Measurements from ENCODE around the gene LRWD1.
"Not testable (repeated sequence)": the region's sequence is repeated elsewhere in the genome, so short reads cannot be mapped to it uniquely, and the experiment has no call there.

Gene LRWD1

DNA sequence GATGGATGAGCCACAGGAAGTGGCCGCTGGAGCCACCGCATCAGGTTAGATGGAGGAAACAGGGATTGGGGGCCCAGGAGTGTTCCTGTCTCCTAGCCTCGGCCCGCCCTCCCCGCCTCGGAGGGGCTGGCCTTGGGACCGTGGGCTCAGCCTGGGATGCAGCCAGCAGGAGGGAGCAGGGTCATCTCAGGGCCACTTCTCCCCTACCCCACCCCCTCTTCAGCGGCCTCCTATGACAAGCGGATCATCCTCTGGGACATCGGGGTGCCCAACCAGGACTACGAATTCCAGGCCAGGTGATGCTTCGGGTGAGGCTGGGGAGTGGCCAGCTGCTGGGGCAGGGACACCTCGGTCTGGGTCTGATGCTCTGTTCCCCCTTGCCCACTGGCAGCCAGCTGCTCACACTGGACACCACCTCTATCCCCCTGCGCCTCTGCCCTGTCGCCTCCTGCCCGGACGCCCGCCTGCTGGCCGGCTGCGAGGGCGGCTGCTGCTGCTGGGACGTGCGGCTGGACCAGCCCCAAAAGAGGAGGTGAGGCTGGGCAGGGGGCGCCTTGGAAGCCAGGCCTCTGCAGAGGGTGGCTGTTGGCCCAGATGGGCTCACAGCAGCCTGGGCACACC lies 4.7 kb downstream of the LRWD1 start:
- no peak for DNase-seq

DNA sequence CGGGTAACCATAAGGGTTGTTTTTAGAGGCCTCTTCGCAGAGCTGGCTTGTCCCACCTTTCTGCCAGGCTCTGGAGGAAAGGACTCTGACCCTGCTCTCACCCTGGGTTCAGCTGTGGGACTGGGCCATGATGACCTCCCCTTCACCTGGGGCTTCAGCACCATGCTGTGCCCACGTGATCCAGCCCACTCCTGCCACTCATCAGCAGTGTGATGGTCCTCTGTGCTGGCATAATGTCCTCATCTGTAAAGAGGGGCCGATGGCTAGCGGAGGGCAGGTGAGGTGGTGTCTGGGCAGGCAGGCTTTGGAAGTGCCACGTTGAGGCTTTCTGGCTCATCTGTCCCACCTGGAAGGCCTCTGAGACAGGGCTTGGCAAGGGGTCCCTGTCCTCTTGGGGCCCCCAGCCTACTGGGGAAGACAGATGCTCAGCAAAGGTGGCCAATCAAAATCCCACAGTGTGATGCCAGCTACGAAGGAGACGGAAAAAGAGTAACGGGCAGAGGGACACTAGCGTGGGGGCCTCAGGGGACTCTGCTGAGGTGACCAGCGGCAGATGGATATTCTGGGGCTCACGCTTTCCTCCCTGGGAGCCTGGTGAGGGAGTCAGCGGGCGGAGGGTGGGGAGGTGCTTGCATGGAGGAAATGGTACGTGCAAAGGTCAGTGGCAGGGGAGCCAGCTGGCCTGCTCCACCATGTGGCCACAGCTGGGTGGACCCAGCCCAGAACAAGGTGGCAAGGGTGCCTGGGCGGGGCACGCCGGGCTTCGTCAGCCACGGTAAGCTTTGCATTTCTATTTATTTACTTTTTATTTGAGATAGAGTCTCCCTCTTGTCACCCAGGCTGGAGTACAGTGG lies 5.4 kb downstream of the LRWD1 start:
- DNase-seq: no peak

DNA sequence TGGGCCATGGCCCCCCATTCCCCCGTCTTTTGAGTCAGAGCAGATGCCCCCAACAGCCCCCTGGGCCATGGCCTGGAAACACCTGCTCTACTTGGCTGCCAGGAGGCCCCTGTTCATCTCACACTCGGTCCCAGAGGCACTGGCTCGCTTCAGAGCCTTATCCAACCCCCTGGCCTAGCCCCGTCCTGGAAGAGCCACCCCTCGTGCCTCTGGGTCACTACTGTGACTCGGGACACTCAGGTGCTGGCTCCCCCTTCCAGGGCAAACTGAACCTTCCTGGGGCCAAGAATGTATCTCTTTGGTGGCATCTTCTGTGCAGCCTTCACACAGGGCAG lies 7.0 kb downstream of the LRWD1 start:
- DNase-seq: no peak

GRCh38 chr7:102472126-102473041 lies 7.6 kb downstream of the LRWD1 start:
- no peak for DNase-seq

- no peak for DNase-seq
Measured at GRCh38 chr7:102473271-102473991, 8.6 kb downstream of the LRWD1 start.

- not testable (repeated sequence) for DNase-seq
Measured at GRCh38 chr7:102474116-102474515, 9.3 kb downstream of the LRWD1 start.

DNA sequence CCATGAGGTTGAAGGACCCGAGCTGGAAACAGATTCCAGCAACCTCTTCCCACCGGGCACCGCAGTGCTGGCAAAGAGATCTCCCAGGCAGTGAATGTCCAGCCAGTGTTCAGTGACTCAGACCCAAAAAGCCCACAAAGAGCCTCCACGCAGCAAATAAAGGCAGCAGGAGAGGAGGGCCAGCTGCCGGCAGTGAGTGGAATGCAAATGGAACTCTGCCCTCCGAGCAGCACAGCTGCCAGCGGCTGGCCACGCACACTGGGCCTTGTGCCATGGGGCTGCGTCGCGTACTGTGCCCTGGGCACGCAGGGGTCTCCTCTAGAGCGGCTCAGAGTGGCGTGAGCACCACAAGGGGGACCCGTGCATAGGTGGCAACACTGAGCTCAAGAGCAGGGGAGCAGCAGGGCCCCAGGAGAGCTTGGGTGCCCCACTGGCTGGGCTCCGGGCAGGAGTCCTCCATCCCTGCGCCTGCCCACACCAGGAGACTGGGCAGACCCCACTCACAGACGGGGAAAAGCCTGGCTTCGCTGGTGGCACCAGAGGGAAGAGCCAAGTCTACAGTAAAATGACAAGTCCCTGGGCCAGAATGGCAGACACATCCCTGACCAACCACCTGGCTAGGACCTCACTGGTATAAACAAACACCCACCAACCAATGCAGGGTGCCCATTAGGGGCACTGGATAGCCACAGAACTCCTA lies 10.1 kb downstream of the LRWD1 start:
- DNase-seq: not testable (repeated sequence)

- DNase-seq: peak; percentile 96
Measured at GRCh38 chr7:102478314-102479208, 13.8 kb downstream of the LRWD1 start, which contains the start of gene POLR2J. TSS of gene POLR2J (minus strand) at chr7:102478922. CDS start at chr7:102478860, 62 bp downstream.

GRCh38 chr7:102479209-102479584 lies 14.4 kb downstream of the LRWD1 start:
- not testable (repeated sequence) for DNase-seq

DNA sequence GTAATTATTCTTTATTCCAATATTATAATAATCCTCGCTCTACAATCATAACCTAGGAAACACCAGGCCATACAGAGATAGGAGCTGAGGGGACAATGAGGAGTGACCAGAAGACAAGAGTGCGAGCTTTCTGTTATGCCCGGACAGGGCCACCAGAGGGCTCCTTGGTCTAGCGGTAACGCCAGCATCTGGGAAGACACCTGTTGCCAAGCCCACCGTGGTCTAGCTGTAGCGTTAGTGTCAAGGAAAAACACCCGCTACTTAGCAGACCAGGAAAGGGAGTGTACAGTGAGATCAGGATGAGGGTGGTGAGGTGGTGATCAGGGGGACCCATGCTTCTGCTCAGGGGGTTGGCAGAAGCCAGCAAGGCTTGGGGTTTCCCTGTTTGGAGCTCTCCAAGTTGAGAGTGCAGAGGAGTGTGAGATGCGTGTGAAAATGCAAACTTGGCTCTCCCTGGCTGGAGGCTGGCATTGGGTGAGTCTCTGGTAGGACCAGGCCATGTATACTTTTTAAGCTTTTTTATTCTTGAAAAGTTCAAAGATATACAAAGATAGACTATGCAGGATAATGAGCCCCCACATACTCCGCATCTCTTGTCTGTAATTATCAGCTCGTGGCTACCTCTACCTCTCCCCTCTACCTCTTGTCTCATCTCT lies 15.3 kb downstream of the LRWD1 start:
- peak; percentile 47 for DNase-seq

GRCh38 chr7:102481962-102482361 lies 17.2 kb downstream of the LRWD1 start:
- not testable (repeated sequence) for DNase-seq

GRCh38 chr7:102484317-102484716 lies 19.5 kb downstream of the LRWD1 start:
- DNase-seq: not testable (repeated sequence)

- peak; percentile 60 for DNase-seq
Measured at GRCh38 chr7:102490529-102491075, 25.8 kb downstream of the LRWD1 start.

GRCh38 chr7:102493220-102493935 lies 28.6 kb downstream of the LRWD1 start:
- not testable (repeated sequence) for DNase-seq

GRCh38 chr7:102494026-102494425 lies 29.2 kb downstream of the LRWD1 start:
- peak; percentile 46 for DNase-seq

DNA sequence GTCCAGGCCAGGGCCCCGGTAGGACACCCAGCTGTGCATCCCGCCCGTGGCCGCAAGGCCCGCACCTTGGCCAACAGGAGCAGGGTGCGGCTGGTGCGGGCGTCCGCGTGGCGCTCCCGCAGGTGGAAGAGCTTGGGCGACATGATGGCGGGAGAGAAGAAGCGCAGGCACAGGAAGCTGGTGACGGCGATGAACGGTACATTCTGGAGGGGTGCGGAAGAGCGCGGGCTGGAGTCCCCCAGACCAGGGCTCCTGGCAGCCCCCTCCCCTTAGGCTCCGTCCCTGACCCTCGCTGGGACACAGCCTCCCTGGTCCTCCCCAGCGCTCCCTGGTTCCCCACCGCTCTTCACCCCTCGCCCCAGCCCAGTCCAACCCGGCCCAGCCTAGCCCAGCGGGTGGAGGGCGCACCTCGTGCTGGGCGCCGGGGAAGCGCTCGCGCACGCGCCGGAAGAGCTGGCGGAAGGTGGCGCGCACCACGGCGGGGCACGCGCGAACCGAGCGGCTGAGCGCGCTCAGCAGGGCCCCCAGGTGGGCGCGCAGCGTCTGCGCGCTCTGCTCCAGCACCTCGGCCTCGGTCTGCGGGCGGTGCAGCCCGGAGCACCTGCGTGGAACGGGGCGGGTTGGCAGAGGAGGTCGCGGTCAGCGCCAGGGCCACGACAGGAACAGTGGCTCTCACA lies 29.8 kb downstream of the LRWD1 start:
- not testable (repeated sequence) for DNase-seq

DNA sequence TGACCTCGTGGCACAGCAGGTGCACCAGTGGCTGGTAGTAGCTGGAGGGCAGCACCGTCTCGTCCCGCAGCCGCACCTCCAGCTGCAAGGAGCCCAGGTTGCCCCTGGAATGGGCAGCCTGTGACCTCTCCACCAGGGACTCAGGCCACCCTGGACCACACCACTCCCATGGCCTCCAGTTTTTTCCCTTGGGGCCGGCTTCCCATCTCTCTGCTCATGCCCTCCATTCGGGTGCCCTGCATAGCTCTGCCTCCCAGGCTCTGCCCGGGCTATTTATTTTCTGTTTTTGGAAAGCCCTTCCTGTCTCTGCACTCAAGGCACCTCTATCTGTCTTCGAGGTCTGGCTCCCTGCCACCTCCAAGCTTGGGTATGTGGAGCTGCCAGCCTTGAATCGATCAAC lies 32.1 kb downstream of the LRWD1 start:
- not testable (repeated sequence) for DNase-seq

DNA sequence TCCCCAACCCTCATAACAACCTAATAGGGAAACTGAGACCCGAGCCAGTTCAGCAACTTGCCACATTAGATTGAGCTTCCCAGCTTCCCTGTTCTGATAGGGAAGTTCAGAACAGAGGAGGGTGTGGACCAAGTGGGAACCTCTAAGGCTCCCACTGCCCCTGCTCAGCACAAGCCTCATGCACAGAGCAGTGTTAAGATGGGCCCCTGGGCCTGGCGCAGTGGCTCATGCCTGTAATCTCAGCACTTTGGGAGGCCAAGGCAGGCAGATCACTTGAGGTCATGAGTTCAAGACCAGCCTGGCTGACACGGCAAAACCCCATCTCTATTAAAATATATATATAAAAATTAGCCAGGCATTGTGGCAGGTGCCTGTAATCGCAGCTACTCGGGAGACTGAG lies 32.5 kb downstream of the LRWD1 start:
- DNase-seq: not testable (repeated sequence)

GRCh38 chr7:102498321-102498720 lies 33.5 kb downstream of the LRWD1 start:
- not testable (repeated sequence) for DNase-seq

All from CD4-positive, alpha-beta T cell treated with Interleukin-10 for 1 hour (primary cell).